Activated CD4-positive, alpha-beta T cell treated with anti-CD3 and anti-CD28 coated beads for 48 hours (primary cell): ENCODE data around the gene RNF223.

ENCODE experiments used
- DNase-seq: peaks from one replicate; pipeline ENCODE4 v3.0.0-alpha.2; 2020

Gene RNF223

DNA sequence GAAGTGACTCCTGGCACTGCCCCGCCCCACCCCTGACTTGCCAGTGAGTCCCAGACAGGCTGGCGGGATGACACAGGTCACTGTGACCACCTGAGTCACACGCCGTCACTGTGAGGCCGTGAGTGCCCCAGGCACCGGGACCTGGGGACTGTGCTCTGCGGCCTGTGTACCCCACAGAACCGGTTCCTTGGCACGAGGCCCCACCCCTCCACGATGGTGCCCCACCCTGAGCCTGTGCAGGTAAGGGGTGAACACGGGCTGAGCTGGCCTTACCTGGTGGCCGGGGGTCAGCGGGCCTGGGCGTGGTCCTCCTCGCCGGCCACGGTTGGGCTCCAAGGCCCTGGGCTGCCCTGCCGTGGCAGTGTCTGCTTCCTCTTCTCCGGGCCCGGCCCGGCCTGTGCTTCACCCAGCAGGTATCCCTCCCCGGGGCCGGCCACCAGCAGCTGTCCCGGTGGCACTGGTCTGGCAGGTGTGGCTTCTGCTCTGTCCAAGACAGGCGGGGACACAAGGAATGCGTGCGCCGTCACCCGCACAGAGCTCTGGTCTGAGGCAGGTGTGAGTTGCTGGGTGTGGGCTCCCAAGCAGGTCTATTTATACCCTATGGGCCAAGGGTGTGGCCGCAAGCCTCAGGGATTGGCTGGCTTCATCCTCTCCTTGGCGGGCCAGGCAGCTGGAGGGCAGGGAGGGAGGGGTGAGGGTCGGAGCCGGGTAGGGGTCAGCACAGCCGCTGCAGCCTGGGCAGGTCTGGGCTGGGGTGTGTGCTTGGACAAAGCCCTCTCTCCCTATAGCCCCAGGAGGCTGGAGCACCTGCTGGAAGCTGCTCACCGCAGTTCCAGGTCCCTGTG is at the start of gene RNF223:
Gene RNF223 (minus strand): TSS at position 564 of the 845 bp plus-strand sequence. CDS start 1,740 bp downstream, outside the sequence.
- DNase-seq = no peak

GRCh38 chr1:1122981-1123480 is 48.9 kb upstream of the RNF223 start:
- DNase-seq = no peak

- peak; percentile 89 for DNase-seq
These were observed 48.1 kb upstream of the RNF223 start for GRCh38 chr1:1122078-1122811.

- DNase-seq = no peak
These were observed 47.5 kb upstream of the RNF223 start for GRCh38 chr1:1121611-1122077.

DNA sequence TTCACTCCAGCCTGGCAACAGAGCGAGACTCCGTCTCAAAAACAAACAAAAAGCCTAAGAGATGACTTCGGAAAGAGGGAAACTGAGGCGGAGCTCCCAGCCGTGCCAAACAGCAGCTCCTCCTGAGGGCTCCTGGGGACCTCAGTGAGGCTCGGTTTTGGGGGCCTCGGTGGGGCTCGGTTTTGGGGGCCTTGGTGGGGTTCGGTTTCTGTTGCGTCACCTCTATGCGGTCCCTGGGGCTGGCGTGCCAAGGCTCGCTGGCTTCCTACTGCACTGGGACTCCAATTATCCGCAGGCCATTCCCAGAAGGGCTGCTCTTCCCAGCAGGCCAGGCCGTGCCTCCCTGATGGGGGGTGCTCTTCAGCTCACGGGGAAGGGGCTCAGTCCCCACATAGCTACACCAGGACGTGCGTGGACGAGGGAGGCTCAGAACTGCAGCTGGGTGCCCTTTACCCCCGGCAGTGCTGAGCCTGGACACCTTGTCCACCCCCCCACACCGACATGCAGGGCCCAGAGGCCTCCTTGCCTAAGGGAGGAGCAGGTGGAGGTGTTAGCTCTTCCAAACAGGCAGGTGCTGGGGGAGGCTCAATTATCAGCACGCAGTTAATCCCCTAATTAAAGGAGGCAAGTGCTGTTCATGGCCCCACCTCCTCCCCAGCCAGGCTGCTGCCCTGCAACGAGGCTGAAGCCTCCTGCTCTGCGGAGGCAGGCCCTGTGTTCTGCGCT is 46.9 kb upstream of the RNF223 start:
- no peak for DNase-seq

GRCh38 chr1:1120096-1120495 is 46.0 kb upstream of the RNF223 start:
- no peak for DNase-seq

- DNase-seq = no peak
These were observed 45.3 kb upstream of the RNF223 start for GRCh38 chr1:1119272-1119890.

- DNase-seq = no peak
These were observed 44.7 kb upstream of the RNF223 start for GRCh38 chr1:1118876-1119220.

- DNase-seq = no peak
These were observed 44.1 kb upstream of the RNF223 start for GRCh38 chr1:1118011-1118875.

DNA sequence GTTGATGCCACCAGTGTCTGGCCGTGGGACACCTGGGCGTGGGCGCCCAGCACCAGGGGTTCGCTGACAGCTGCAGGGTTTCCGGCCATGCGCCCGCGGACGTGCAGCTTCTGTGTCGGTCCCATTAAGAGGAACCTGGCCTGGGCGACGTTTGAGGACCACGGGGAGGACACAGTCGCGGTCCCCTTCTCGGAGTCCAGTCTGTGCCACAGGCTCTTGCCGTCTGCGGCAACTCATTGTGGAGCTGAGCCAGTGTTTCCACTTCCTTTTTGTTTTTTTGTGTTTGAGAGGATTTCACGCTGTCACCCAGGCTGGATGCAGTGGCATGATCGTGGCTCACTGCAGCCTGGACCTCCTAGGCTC is 43.3 kb upstream of the RNF223 start:
- DNase-seq = no peak

DNA sequence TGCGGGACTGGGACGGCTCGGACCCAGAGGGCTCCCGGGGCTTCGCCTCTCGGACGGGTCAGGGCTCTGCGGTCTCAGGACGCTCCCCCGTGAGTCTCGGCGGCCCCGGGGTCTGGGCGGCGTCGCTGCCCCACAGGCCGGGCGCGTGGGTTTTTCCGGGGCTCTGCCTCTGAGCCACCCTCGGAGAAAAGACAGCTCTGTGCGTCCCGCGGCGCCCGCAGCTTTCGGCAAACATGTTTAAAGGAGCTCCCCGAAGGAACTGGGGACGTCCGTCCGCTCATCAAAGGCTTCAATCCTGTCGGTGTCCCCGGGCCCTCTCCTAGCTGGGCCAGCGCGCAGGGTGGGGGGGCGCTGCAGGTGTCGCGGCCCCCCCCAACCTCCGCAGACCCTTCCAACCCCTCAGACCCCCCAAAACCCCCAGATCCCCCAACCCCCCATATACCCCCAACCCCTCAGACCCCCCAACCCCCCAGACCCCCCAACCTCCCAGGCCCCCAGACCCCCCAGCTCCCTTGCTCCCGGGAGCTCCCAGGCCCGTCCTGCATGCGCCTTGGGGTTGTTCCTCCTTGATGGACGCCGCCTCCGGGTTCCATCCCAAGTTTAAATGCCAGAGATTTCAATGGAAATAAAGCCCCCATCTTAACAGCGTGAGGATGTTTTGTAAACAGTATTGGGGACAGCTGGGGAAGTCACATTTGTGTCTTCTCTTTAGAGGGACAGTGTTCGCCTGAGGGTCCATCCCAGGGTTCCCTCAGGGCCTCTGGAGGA is 42.8 kb upstream of the RNF223 start:
- peak; percentile 55 for DNase-seq

- DNase-seq = peak; percentile 99
These were observed 41.9 kb upstream of the RNF223 start, which contains the start of gene C1orf159 for GRCh38 chr1:1115786-1116700. C1orf159 (minus strand) TSS chr1:1116089; CDS start chr1:1091543, 24,546 bp downstream.

- DNase-seq = no peak
These were observed 41.2 kb upstream of the RNF223 start for GRCh38 chr1:1115136-1115785.

GRCh38 chr1:1114431-1114830 is 40.3 kb upstream of the RNF223 start:
- no peak for DNase-seq

- no peak for DNase-seq
These were observed 38.3 kb upstream of the RNF223 start for GRCh38 chr1:1112237-1112985.

DNA sequence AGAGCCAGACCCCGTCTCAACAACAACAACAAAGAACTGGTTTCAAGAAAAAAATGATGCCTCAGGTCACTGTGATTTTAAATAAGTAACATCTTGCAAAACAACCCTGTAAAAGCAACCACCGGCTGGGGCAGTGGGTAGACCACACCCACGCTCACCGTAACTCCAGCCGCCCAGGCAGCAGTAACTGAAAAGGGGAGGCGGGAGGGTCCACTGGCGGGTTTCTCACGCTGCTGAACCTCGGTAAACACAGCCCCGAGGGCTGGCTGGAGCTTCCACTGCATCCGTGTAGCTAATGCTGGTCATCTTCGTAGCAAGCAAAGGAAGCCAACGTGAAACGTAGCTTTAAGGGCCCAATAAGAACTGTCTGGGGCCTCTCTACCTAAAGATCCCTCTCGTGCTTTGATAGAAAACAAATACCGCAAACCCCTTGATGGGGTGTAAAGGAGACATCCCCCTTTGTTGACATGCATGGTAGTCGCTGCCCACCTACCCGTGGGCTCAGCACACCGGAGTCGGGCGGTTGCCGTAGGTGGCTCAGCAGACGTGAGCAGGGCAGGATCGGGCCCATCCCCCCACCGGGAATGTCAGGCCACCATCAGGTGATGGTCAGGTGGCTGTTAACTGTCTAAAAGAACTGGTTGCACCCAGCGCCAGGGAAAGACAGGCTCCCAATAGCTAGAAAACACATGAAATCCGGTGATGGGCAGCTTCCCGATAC is 37.6 kb upstream of the RNF223 start:
- DNase-seq = no peak

- no peak for DNase-seq
These were observed 36.5 kb upstream of the RNF223 start for GRCh38 chr1:1110561-1110971.

GRCh38 chr1:1109743-1110142 is 35.6 kb upstream of the RNF223 start:
- no peak for DNase-seq
